GM12864 (cell line): ENCODE data around the gene UFSP1.

Experiments
- DNase-seq: peaks from one replicate; pipeline ENCODE4 v3.0.0-alpha.2; 2011; ENCODE audit warnings: low read depth
- H3K4me3 ChIP-seq: 2 replicates; pipeline ENCODE4 v1.5.1; 2011; ENCODE audit warnings: mild to moderate bottlenecking, low read depth, low read length, control low read depth
- CTCF ChIP-seq: IDR thresholded peaks from 2 replicates; pipeline ENCODE4 v1.5.1; 2011; ENCODE audit warnings: low read depth, mild to moderate bottlenecking, moderate library complexity, low read length, control low read depth, inconsistent platforms; ENCODE audit errors: missing control alignments

Gene UFSP1

GRCh38 chr7:100867776-100868485 lies 21.6 kb downstream of the UFSP1 start:
- no peak for DNase-seq
- TF ChIP-seq CTCF = no peak
- peak overlapping the region; percentile 81 for H3K4me3 ChIP-seq

GRCh38 chr7:100867040-100867775 lies 22.3 kb downstream of the UFSP1 start, which contains the start of gene TRIP6:
Gene TRIP6, plus strand, starts transcription at chr7:100867387. Its CDS starts 111 bp downstream, at chr7:100867498.
- no peak for DNase-seq
- peak within 1 kb of the TSS; percentile 81 for H3K4me3 ChIP-seq

GRCh38 chr7:100866729-100867039 lies 22.8 kb downstream of the UFSP1 start:
- H3K4me3 ChIP-seq = peak overlapping the region; percentile 81
- TF ChIP-seq CTCF = no peak
- no peak for DNase-seq

More at GRCh38 chr7:100867040-100867775, 22.3 kb downstream of the UFSP1 start, which contains the start of gene TRIP6:
- no peak for TF ChIP-seq CTCF

- H3K4me3 ChIP-seq = no peak overlapping the region
- DNase-seq = no peak
- TF ChIP-seq CTCF = no peak
Observed at GRCh38 chr7:100865938-100866728, 23.4 kb downstream of the UFSP1 start.

- DNase-seq = no peak
- no peak for TF ChIP-seq CTCF
- no peak overlapping the region for H3K4me3 ChIP-seq
Observed at GRCh38 chr7:100865372-100865911, 24.1 kb downstream of the UFSP1 start.

GRCh38 chr7:100864263-100864845 lies 25.2 kb downstream of the UFSP1 start:
- no peak overlapping the region for H3K4me3 ChIP-seq
- no peak for DNase-seq
- TF ChIP-seq CTCF = no peak
